ENCODE measurements around the gene GNG8.

DNA sequence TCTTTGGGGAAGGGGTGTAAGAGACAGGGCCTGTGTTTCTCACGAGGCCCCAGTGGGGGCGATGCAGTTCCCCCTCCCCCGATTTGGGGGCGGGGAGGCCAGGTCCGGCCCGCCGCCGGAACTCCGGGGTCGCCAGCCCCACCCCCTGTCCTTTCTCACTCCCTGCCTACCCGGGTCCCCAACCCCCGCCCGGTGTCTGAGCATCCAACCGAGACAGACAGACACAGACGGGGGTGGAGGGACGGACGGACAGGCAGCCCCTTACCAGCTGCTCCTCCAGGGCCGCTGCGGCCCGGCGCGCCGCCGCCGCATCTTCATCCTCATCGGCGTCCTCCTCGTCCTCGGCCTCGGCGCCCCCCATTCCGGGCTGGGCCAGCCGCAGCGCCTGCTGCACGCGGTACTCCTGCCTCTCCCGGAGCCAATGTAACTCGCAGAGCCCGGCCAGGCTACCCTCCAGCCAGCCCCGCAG is 24.6 kb upstream of the GNG8 start:
- TF ChIP-seq, protein P1, sequence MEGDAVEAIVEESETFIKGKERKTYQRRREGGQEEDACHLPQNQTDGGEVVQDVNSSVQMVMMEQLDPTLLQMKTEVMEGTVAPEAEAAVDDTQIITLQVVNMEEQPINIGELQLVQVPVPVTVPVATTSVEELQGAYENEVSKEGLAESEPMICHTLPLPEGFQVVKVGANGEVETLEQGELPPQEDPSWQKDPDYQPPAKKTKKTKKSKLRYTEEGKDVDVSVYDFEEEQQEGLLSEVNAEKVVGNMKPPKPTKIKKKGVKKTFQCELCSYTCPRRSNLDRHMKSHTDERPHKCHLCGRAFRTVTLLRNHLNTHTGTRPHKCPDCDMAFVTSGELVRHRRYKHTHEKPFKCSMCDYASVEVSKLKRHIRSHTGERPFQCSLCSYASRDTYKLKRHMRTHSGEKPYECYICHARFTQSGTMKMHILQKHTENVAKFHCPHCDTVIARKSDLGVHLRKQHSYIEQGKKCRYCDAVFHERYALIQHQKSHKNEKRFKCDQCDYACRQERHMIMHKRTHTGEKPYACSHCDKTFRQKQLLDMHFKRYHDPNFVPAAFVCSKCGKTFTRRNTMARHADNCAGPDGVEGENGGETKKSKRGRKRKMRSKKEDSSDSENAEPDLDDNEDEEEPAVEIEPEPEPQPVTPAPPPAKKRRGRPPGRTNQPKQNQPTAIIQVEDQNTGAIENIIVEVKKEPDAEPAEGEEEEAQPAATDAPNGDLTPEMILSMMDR (IDR thresholded peaks at IDR 0.05): no peak
- TF ChIP-seq POLR2A (IDR thresholded peaks at IDR 0.05): no peak
- TF ChIP-seq POLR2AphosphoS5 (IDR thresholded peaks at IDR 0.05): no peak
- no peak for TF ChIP-seq EP300 (IDR thresholded peaks at IDR 0.05)
